Astrocyte of the cerebellum (primary cell): ENCODE measurements around the gene NDUFAF7.

Source experiments
- DNase-seq: peaks from one replicate; pipeline ENCODE4 v3.0.0-alpha.2; 2011; ENCODE audit warnings: low read depth
- H3K4me3 ChIP-seq: 2 replicates; pipeline ENCODE4 v1.5.1; 2011; ENCODE audit warnings: mild to moderate bottlenecking, low read depth, low read length, moderate library complexity
- CTCF ChIP-seq: IDR thresholded peaks from 2 replicates; pipeline ENCODE4 v1.5.1; 2012; ENCODE audit warnings: low read length, low read depth, moderate library complexity, mild to moderate bottlenecking; ENCODE audit errors: missing control alignments
- in situ Hi-C: cut with HindIII; loops from 2 replicates; pipeline ENCODE4 v1.10.0; 2017; ENCODE audit warnings: low sequenced_read_pairs

The NDUFAF7 gene

GRCh38 chr2:37274359-37274965 lies 43.0 kb downstream of the NDUFAF7 start:
- in situ Hi-C loops = no loop called here
- TF ChIP-seq CTCF = no peak
- no peak for DNase-seq
- no peak overlapping the region for H3K4me3 ChIP-seq

GRCh38 chr2:37276291-37276690 lies 44.8 kb downstream of the NDUFAF7 start:
- no peak for DNase-seq
- no peak for TF ChIP-seq CTCF
- in situ Hi-C loops = no loop called here
- H3K4me3 ChIP-seq = no peak overlapping the region

- TF ChIP-seq CTCF = no peak
- in situ Hi-C loops = no loop called here
- no peak overlapping the region for H3K4me3 ChIP-seq
- no peak for DNase-seq
These were observed 50.5 kb downstream of the NDUFAF7 start for GRCh38 chr2:37281916-37282315.

DNA sequence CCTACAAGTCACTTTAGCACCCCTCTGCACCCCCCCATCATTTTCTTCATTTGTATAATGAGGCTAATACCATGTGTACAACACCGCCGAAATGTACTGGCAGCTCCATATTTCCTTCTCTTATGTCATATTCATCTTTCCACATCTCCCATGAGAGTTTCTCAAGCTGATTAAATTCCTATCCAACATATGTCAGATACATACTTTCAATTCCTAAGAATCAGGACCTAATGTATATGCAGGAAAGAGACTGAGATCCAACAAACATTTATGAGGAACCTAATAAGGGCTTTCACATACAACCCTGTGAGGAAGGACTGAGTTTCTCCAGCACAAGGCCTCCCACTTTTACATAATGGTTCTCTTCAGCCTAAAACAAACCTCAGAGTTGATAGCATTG lies 51.3 kb downstream of the NDUFAF7 start:
- TF ChIP-seq CTCF = no peak
- in situ Hi-C loops = no loop called here
- no peak overlapping the region for H3K4me3 ChIP-seq
- DNase-seq = no peak

- TF ChIP-seq CTCF = no peak
- peak; percentile 76 for DNase-seq
- in situ Hi-C loops = no loop called here
These were observed 51.7 kb downstream of the NDUFAF7 start for GRCh38 chr2:37283207-37283606.

GRCh38 chr2:37284381-37284780 lies 52.9 kb downstream of the NDUFAF7 start:
- TF ChIP-seq CTCF = no peak
- H3K4me3 ChIP-seq = no peak overlapping the region
- DNase-seq = no peak
- in situ Hi-C loops = no loop called here

More at GRCh38 chr2:37283207-37283606, 51.7 kb downstream of the NDUFAF7 start:
- no peak overlapping the region for H3K4me3 ChIP-seq
